ENCODE measurements around the gene DLG2. TPM values are rescaled to one million over a fixed set of nuclear protein-coding genes. Genes with fewer than 3 reads are reported as not detected.

DLG2 gene
- total RNA-seq, 4 donors from 2014 or later, result 0.18 to 8.3 (median 2.5) TPM

GRCh38 chr11:83862691-83863090, 1764.5 kb downstream of the DLG2 start:
- no peaks in the 10 kb centered on the region for H3K36me3 ChIP-seq
- no peaks in the 10 kb centered on the region for H3K4me1 ChIP-seq
- no peaks in the 10 kb centered on the region for H3K27me3 ChIP-seq
- H3K4me3 ChIP-seq, result no peak overlapping the region
- no peak overlapping the region for H3K27ac ChIP-seq
- no peak for DNase-seq
- H3K9me3 ChIP-seq, result no peaks in the 10 kb centered on the region
- TF ChIP-seq CTCF (IDR thresholded peaks at IDR 0.05) (no peak), POLR2A (IDR thresholded peaks at IDR 0.05) (no peak)

- TF ChIP-seq POLR2A (IDR thresholded peaks at IDR 0.05) (no peak), CTCF (IDR thresholded peaks at IDR 0.05) (no peak)
- no peak overlapping the region for H3K4me3 ChIP-seq
- no peaks in the 10 kb centered on the region for H3K4me1 ChIP-seq
- no peaks in the 10 kb centered on the region for H3K27me3 ChIP-seq
- no peak for DNase-seq
- H3K36me3 ChIP-seq, result no peaks in the 10 kb centered on the region
- no peak overlapping the region for H3K27ac ChIP-seq
- H3K9me3 ChIP-seq, result no peaks in the 10 kb centered on the region
Observed at GRCh38 chr11:83862033-83862432, 1765.1 kb downstream of the DLG2 start.

GRCh38 chr11:83858694-83859093, 1768.5 kb downstream of the DLG2 start:
- no peak for DNase-seq
- Histone ChIP-seq H3K27me3 (no peaks in the 10 kb centered on the region), H3K27ac (no peak overlapping the region), H3K9me3 (no peaks in the 10 kb centered on the region), H3K4me3 (no peak overlapping the region), H3K4me1 (no peaks in the 10 kb centered on the region), H3K36me3 (no peaks in the 10 kb centered on the region)
- no peak for TF ChIP-seq POLR2A (IDR thresholded peaks at IDR 0.05)
- TF ChIP-seq CTCF (IDR thresholded peaks at IDR 0.05), result no peak

- Histone ChIP-seq H3K4me3 (no peak overlapping the region), H3K9me3 (no peaks in the 10 kb centered on the region), H3K36me3 (no peaks in the 10 kb centered on the region), H3K27ac (no peak overlapping the region), H3K27me3 (no peaks in the 10 kb centered on the region), H3K4me1 (no peaks in the 10 kb centered on the region)
- TF ChIP-seq CTCF (IDR thresholded peaks at IDR 0.05) (no peak), POLR2A (IDR thresholded peaks at IDR 0.05) (no peak)
- DNase-seq, result no peak
Observed at GRCh38 chr11:83855237-83855636, 1771.9 kb downstream of the DLG2 start.

- no peaks in the 10 kb centered on the region for H3K4me1 ChIP-seq
- H3K9me3 ChIP-seq, result no peaks in the 10 kb centered on the region
- H3K27me3 ChIP-seq, result no peaks in the 10 kb centered on the region
- H3K36me3 ChIP-seq, result no peaks in the 10 kb centered on the region
- H3K27ac ChIP-seq, result no peak overlapping the region
- TF ChIP-seq POLR2A (IDR thresholded peaks at IDR 0.05), result no peak
- TF ChIP-seq CTCF (IDR thresholded peaks at IDR 0.05), result no peak
- DNase-seq, result no peak
- no peak overlapping the region for H3K4me3 ChIP-seq
Observed at GRCh38 chr11:83852775-83853442, 1774.2 kb downstream of the DLG2 start.

GRCh38 chr11:83852012-83852411, 1775.1 kb downstream of the DLG2 start:
- no peak for DNase-seq
- H3K4me1 ChIP-seq, result no peaks in the 10 kb centered on the region
- TF ChIP-seq POLR2A (IDR thresholded peaks at IDR 0.05), result no peak
- no peak for TF ChIP-seq CTCF (IDR thresholded peaks at IDR 0.05)
- no peak overlapping the region for H3K27ac ChIP-seq
- no peak overlapping the region for H3K4me3 ChIP-seq
- no peaks in the 10 kb centered on the region for H3K27me3 ChIP-seq
- H3K36me3 ChIP-seq, result no peaks in the 10 kb centered on the region
- no peaks in the 10 kb centered on the region for H3K9me3 ChIP-seq
